Breast epithelium (tissue), 3 donors: ENCODE data around the gene ARHGAP15.

Experiments used
- POLR2A ChIP-seq: fragments of 450-650 bp; IDR thresholded peaks from one replicate; pipeline ENCODE4 v1.6.1; 2016; ENCODE audit warnings: antibody characterized with exemption, mild to moderate bottlenecking, moderate library complexity
- POLR2AphosphoS5 ChIP-seq, 3 donors: sonication (generic); formaldehyde crosslinking; IDR thresholded peaks; one replicate each; pipeline ENCODE4 v1.6.1; 2017; ENCODE audit warnings: antibody characterized with exemption in 3 of 3
- TF ChIP-seq, protein P1 (sequence below), 3 donors: fragments of 450-650 bp; IDR thresholded peaks; one replicate each; pipeline ENCODE4 v1.5.1; 2016 to 2017; ENCODE audit warnings: antibody characterized with exemption in 3 of 3, mild to moderate bottlenecking in 3 of 3, moderate library complexity in 3 of 3

DNA sequence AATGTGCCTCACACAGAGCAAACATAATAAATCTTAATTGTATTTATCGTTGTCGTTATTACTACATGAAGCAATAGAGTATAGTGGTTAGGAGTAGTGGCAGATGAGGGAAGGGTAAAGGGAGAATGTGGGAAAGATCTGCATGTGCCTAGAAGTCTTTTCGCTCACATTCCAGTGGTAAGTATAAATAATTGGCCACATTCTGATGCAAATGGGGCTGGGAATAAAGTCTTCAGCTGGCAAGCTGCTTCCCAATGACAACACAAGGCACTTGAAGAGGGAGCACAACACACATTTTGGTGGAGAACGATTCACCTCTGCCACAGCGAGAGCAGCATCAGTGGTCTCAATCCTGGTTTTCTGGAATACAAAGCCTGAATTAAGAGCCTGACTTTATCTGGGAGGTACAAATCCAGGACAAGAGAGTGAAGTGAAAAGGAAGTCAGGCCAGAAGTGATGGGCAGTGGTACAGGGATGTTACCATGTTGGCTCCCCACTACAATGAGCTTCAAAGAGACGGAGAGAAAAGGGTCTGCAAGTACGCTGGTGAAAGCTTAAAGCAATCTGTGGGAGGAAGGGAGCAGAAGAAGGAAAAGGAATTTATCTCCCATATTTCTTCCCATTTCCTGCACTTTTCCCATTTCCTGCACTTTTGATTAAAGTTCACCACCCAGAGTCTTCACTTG, 112.3 kb downstream of the ARHGAP15 start:
- TF ChIP-seq, protein P1, sequence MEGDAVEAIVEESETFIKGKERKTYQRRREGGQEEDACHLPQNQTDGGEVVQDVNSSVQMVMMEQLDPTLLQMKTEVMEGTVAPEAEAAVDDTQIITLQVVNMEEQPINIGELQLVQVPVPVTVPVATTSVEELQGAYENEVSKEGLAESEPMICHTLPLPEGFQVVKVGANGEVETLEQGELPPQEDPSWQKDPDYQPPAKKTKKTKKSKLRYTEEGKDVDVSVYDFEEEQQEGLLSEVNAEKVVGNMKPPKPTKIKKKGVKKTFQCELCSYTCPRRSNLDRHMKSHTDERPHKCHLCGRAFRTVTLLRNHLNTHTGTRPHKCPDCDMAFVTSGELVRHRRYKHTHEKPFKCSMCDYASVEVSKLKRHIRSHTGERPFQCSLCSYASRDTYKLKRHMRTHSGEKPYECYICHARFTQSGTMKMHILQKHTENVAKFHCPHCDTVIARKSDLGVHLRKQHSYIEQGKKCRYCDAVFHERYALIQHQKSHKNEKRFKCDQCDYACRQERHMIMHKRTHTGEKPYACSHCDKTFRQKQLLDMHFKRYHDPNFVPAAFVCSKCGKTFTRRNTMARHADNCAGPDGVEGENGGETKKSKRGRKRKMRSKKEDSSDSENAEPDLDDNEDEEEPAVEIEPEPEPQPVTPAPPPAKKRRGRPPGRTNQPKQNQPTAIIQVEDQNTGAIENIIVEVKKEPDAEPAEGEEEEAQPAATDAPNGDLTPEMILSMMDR (IDR thresholded peaks at IDR 0.05), result no peak
- TF ChIP-seq POLR2A, result no peak
- no peak for TF ChIP-seq POLR2AphosphoS5 (IDR thresholded peaks at IDR 0.05)
